ENCODE results near the gene TMC6. TPM values are rescaled to one million over a fixed set of nuclear protein-coding genes. Genes with fewer than 3 reads are reported as not detected.

The TMC6 gene
- total RNA-seq, 1 donor from 2014 or later, result 61.7 TPM

- no peak overlapping the region for H3K4me3 Mint-ChIP-seq (ENCODE audit: unreplicated experiment)
- H3K9me3 ChIP-seq (ENCODE audit: insufficient read depth, low read depth, low read length), result no peaks in the 10 kb centered on the region
- peaks cover 7% of the 10 kb centered on the region for H3K27me3 ChIP-seq (ENCODE audit: insufficient read depth, low read length)
- H3K9ac ChIP-seq (ENCODE audit: low read length), result no peak overlapping the region
- DNase-seq (ENCODE audit: low read depth) (no peak), FAIRE-seq (no peak)
- no peak overlapping the region for H3K27ac Mint-ChIP-seq (ENCODE audit: unreplicated experiment)
- H3K36me3 ChIP-seq (ENCODE audit: insufficient read depth, low read length), result no peaks in the 10 kb centered on the region
- no peaks in the 10 kb centered on the region for H3K27me3 Mint-ChIP-seq (ENCODE audit: low read depth, unreplicated experiment)
- H2AFZ ChIP-seq (ENCODE audit: low read depth, low read length), result no peak overlapping the region
- H3K4me1 Mint-ChIP-seq (ENCODE audit: low read depth, unreplicated experiment), result no peaks in the 10 kb centered on the region
- no peak overlapping the region for H3K4me3 ChIP-seq (ENCODE audit: insufficient read depth, low read depth, low read length)
- no peak overlapping the region for H3K27ac ChIP-seq (ENCODE audit: low read depth, low read length)
- peaks cover 5% of the 10 kb centered on the region for H3K4me1 ChIP-seq (ENCODE audit: insufficient read depth, low read length)
- H3K79me2 ChIP-seq (ENCODE audit: insufficient read depth, low read length), result no peaks in the 10 kb centered on the region
- TF ChIP-seq EZH2 (IDR thresholded peaks at IDR 0.05; ENCODE audit: insufficient read depth, low read length), result no peak
- TF ChIP-seq, protein P1, sequence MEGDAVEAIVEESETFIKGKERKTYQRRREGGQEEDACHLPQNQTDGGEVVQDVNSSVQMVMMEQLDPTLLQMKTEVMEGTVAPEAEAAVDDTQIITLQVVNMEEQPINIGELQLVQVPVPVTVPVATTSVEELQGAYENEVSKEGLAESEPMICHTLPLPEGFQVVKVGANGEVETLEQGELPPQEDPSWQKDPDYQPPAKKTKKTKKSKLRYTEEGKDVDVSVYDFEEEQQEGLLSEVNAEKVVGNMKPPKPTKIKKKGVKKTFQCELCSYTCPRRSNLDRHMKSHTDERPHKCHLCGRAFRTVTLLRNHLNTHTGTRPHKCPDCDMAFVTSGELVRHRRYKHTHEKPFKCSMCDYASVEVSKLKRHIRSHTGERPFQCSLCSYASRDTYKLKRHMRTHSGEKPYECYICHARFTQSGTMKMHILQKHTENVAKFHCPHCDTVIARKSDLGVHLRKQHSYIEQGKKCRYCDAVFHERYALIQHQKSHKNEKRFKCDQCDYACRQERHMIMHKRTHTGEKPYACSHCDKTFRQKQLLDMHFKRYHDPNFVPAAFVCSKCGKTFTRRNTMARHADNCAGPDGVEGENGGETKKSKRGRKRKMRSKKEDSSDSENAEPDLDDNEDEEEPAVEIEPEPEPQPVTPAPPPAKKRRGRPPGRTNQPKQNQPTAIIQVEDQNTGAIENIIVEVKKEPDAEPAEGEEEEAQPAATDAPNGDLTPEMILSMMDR (IDR thresholded peaks at IDR 0.05; ENCODE audit: insufficient read depth, low read depth, low read length), result no peak
- peaks cover 4% of the 10 kb centered on the region for H3K36me3 Mint-ChIP-seq (ENCODE audit: low read depth, unreplicated experiment)
- H3K9me3 Mint-ChIP-seq (ENCODE audit: unreplicated experiment), result no peaks in the 10 kb centered on the region
- H4K20me1 ChIP-seq (ENCODE audit: insufficient read depth, low read length), result no peaks in the 10 kb centered on the region
- H3K4me2 ChIP-seq (ENCODE audit: low read length), result no peak overlapping the region
Measured at GRCh38 chr17:78123258-78123929, 5.2 kb downstream of the TMC6 start.

- Histone ChIP-seq H3K4me1 (ENCODE audit: insufficient read depth, low read length) (peaks cover 4% of the 10 kb centered on the region), H2AFZ (ENCODE audit: low read depth, low read length) (no peak overlapping the region), H4K20me1 (ENCODE audit: insufficient read depth, low read length) (no peaks in the 10 kb centered on the region), H3K9me3 (ENCODE audit: insufficient read depth, low read depth, low read length) (no peaks in the 10 kb centered on the region), H3K27me3 (ENCODE audit: insufficient read depth, low read length) (peaks cover 6% of the 10 kb centered on the region), H3K9ac (ENCODE audit: low read length) (no peak overlapping the region), H3K27ac (ENCODE audit: low read depth, low read length) (no peak overlapping the region), H3K4me3 (ENCODE audit: insufficient read depth, low read depth, low read length) (no peak overlapping the region), H3K4me2 (ENCODE audit: low read length) (no peak overlapping the region), H3K79me2 (ENCODE audit: insufficient read depth, low read length) (no peaks in the 10 kb centered on the region), H3K36me3 (ENCODE audit: insufficient read depth, low read length) (no peaks in the 10 kb centered on the region)
- no peak for FAIRE-seq
- Mint-ChIP-seq H3K4me1 (ENCODE audit: low read depth, unreplicated experiment) (no peaks in the 10 kb centered on the region), H3K27ac (ENCODE audit: unreplicated experiment) (no peak overlapping the region), H3K27me3 (ENCODE audit: low read depth, unreplicated experiment) (peaks cover 2% of the 10 kb centered on the region), H3K9me3 (ENCODE audit: unreplicated experiment) (no peaks in the 10 kb centered on the region), H3K4me3 (ENCODE audit: unreplicated experiment) (no peak overlapping the region), H3K36me3 (ENCODE audit: low read depth, unreplicated experiment) (peaks cover 4% of the 10 kb centered on the region)
- DNase-seq (ENCODE audit: low read depth), result no peak
- TF ChIP-seq, protein P1 (IDR thresholded peaks at IDR 0.05; ENCODE audit: insufficient read depth, low read depth, low read length), result no peak
- TF ChIP-seq EZH2 (IDR thresholded peaks at IDR 0.05; ENCODE audit: insufficient read depth, low read length), result no peak
Measured at GRCh38 chr17:78122931-78123249, 5.7 kb downstream of the TMC6 start.

- no peaks in the 10 kb centered on the region for H3K79me2 ChIP-seq (ENCODE audit: insufficient read depth, low read length)
- peaks cover 3% of the 10 kb centered on the region for H3K27me3 ChIP-seq (ENCODE audit: insufficient read depth, low read length)
- no peak overlapping the region for H3K4me2 ChIP-seq (ENCODE audit: low read length)
- no peak overlapping the region for H3K4me3 ChIP-seq (ENCODE audit: insufficient read depth, low read depth, low read length)
- H3K27ac ChIP-seq (ENCODE audit: low read depth, low read length), result no peak overlapping the region
- no peaks in the 10 kb centered on the region for H3K9me3 Mint-ChIP-seq (ENCODE audit: unreplicated experiment)
- no peak overlapping the region for H3K4me3 Mint-ChIP-seq (ENCODE audit: unreplicated experiment)
- H3K9ac ChIP-seq (ENCODE audit: low read length), result no peak overlapping the region
- H3K36me3 Mint-ChIP-seq (ENCODE audit: low read depth, unreplicated experiment), result peaks cover 4% of the 10 kb centered on the region
- H3K36me3 ChIP-seq (ENCODE audit: insufficient read depth, low read length), result no peaks in the 10 kb centered on the region
- DNase-seq (ENCODE audit: low read depth), result no peak
- no peaks in the 10 kb centered on the region for H4K20me1 ChIP-seq (ENCODE audit: insufficient read depth, low read length)
- no peaks in the 10 kb centered on the region for H3K4me1 ChIP-seq (ENCODE audit: insufficient read depth, low read length)
- H3K27me3 Mint-ChIP-seq (ENCODE audit: low read depth, unreplicated experiment), result peaks cover 2% of the 10 kb centered on the region
- TF ChIP-seq, protein P1 (IDR thresholded peaks at IDR 0.05; ENCODE audit: insufficient read depth, low read depth, low read length), result no peak
- TF ChIP-seq EZH2 (IDR thresholded peaks at IDR 0.05; ENCODE audit: insufficient read depth, low read length), result no peak
- H3K9me3 ChIP-seq (ENCODE audit: insufficient read depth, low read depth, low read length), result no peaks in the 10 kb centered on the region
- no peaks in the 10 kb centered on the region for H3K4me1 Mint-ChIP-seq (ENCODE audit: low read depth, unreplicated experiment)
- no peak for FAIRE-seq
- H3K27ac Mint-ChIP-seq (ENCODE audit: unreplicated experiment), result no peak overlapping the region
- H2AFZ ChIP-seq (ENCODE audit: low read depth, low read length), result no peak overlapping the region
Measured at GRCh38 chr17:78122216-78122930, 6.2 kb downstream of the TMC6 start.

All from astrocyte (in vitro differentiated cells and primary cell).